HG02852 (cell line): ENCODE measurements around the gene KIF6.
"Not testable (repeated sequence)": the region's sequence is repeated elsewhere in the genome, so short reads cannot be mapped to it uniquely, and the experiment has no call there.

Experiments used
- ATAC-seq: cut with Tn5 transposase; IDR thresholded peaks from one replicate; pipeline ENCODE4 v1.9.1; 2021; ENCODE audit warnings: mild to moderate bottlenecking, moderate library complexity; ENCODE audit not compliant: unreplicated experiment

The KIF6 gene

GRCh38 chr6:39300739-39301138, 424.5 kb downstream of the KIF6 start:
- no peak for ATAC-seq

- no peak for ATAC-seq
These were observed 427.1 kb downstream of the KIF6 start for GRCh38 chr6:39298061-39298460.

GRCh38 chr6:39296745-39297640, 428.2 kb downstream of the KIF6 start:
- ATAC-seq = no peak

- no peak for ATAC-seq
These were observed 429.6 kb downstream of the KIF6 start for GRCh38 chr6:39295611-39296011.

GRCh38 chr6:39294899-39295298, 430.3 kb downstream of the KIF6 start:
- no peak for ATAC-seq

- no peak for ATAC-seq
These were observed 431.1 kb downstream of the KIF6 start for GRCh38 chr6:39294133-39294532.

GRCh38 chr6:39292637-39293036, 432.6 kb downstream of the KIF6 start:
- ATAC-seq = no peak

- no peak for ATAC-seq
These were observed 435.7 kb downstream of the KIF6 start for GRCh38 chr6:39289490-39289889.

- ATAC-seq = no peak
These were observed 437.6 kb downstream of the KIF6 start for GRCh38 chr6:39287601-39288000.

- not testable (repeated sequence) for ATAC-seq
These were observed 438.6 kb downstream of the KIF6 start for GRCh38 chr6:39286596-39286995.

- ATAC-seq = no peak
These were observed 442.4 kb downstream of the KIF6 start for GRCh38 chr6:39282774-39283173.

GRCh38 chr6:39281312-39281980, 443.8 kb downstream of the KIF6 start:
- ATAC-seq = no peak

- no peak for ATAC-seq
These were observed 444.9 kb downstream of the KIF6 start for GRCh38 chr6:39280247-39280731.
